ENCODE measurements around the gene KNSTRN.

Gene KNSTRN, protein sequence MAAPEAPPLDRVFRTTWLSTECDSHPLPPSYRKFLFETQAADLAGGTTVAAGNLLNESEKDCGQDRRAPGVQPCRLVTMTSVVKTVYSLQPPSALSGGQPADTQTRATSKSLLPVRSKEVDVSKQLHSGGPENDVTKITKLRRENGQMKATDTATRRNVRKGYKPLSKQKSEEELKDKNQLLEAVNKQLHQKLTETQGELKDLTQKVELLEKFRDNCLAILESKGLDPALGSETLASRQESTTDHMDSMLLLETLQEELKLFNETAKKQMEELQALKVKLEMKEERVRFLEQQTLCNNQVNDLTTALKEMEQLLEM

DNA sequence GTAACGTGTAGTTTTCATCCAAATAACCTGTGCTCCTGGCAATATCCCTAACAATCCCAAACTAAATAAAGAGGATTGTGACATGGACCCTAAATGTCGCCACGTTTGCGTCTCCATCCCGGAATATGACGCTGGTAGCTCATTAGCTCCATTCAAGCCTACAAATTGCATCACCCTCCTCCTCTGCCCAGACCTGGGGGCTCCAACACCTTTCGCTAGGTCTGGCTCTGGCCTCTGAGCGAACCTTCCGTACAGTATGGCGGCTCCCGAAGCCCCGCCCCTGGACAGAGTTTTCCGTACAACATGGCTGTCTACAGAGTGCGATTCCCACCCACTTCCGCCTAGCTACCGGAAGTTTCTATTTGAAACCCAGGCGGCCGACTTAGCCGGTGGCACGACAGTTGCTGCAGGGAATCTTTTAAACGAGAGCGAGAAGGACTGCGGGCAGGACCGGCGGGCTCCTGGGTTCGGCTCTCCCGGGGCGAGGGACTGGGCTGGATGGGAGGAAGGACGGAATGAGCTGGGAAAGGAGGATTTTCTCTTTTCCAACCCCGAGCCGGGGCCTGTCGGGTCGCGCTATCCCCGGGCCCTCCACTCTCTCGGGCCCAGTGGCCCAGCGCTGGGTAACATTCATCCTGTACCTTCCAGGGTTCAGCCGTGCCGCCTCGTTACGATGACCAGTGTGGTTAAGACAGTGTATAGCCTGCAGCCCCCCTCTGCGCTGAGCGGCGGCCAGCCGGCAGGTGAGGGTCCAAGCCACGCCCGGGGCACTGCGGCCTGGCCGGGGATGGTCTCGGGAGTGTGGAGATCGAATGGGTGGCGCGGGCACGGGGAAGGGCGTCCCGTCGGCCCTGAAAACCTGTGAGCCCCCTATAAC, at the start of gene KNSTRN:
TSS of gene KNSTRN (plus strand) at position 142 of the 877 bp plus-strand sequence. CDS start at position 257, 115 bp downstream.
- Histone ChIP-seq H3K27me3 (no peaks in the 10 kb centered on the region), H3K36me3 (peaks cover 14% of the 10 kb centered on the region), H3K4me1 (ENCODE audit: control insufficient read depth in 1 of 2, insufficient read depth in 1 of 2, low read depth in 1 of 2, low read length in 1 of 2) (peaks cover 15 to 25% of the 10 kb centered on the region in 2 experiments), H3K27ac (peak within 1 kb of the TSS; percentile 73), H3K9me3 (no peaks in the 10 kb centered on the region), H3K4me3 (ENCODE audit: low read depth in 1 of 2, low read length in 1 of 2) (peak within 1 kb of the TSS; percentile 84 to 89)
- TF ChIP-seq, protein P1, sequence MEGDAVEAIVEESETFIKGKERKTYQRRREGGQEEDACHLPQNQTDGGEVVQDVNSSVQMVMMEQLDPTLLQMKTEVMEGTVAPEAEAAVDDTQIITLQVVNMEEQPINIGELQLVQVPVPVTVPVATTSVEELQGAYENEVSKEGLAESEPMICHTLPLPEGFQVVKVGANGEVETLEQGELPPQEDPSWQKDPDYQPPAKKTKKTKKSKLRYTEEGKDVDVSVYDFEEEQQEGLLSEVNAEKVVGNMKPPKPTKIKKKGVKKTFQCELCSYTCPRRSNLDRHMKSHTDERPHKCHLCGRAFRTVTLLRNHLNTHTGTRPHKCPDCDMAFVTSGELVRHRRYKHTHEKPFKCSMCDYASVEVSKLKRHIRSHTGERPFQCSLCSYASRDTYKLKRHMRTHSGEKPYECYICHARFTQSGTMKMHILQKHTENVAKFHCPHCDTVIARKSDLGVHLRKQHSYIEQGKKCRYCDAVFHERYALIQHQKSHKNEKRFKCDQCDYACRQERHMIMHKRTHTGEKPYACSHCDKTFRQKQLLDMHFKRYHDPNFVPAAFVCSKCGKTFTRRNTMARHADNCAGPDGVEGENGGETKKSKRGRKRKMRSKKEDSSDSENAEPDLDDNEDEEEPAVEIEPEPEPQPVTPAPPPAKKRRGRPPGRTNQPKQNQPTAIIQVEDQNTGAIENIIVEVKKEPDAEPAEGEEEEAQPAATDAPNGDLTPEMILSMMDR (IDR thresholded peaks at IDR 0.05): peak; percentile 30

DNA sequence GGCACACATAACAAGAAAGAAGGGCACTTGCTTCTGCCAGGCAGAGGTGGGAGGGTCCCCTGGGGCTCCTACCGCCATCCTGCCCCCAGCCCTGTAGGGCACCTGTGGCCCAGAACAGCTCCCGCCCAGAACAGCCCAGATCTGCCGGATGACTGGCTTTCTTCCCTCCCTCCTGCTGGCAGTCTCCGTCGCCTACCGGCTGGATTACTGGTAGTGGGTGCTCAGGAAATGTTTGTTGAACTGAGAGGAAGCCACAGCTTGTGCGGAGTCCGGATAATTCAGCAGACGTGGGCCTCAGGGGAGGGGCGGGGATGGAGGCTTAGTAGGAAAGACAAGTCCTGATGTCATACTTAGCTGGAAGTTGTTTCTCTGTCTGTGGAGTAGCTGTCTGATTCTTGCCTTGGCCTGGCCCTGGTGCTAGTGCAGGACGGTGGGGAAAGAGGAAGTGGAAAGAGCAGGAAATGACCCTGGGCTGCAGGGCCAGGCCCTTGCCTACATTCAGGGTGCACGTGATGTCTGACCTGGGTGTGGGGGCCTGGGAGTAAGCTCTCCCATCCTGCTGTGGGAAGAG, 48.5 kb upstream of the KNSTRN start:
- H3K4me3 ChIP-seq (ENCODE audit: low read depth in 1 of 2, low read length in 1 of 2): peak overlapping the region; percentile 51 to 58
- TF ChIP-seq, protein P1 (IDR thresholded peaks at IDR 0.05): peak; percentile 45
- peak overlapping the region; percentile 98 for H3K27ac ChIP-seq
- no peaks in the 10 kb centered on the region for H3K9me3 ChIP-seq
- H3K4me1 ChIP-seq (ENCODE audit: control insufficient read depth in 1 of 2, insufficient read depth in 1 of 2, low read depth in 1 of 2, low read length in 1 of 2): peaks cover 48 to 63% of the 10 kb centered on the region in 2 experiments
- peaks cover 4% of the 10 kb centered on the region for H3K36me3 ChIP-seq
- H3K27me3 ChIP-seq: no peaks in the 10 kb centered on the region

DNA sequence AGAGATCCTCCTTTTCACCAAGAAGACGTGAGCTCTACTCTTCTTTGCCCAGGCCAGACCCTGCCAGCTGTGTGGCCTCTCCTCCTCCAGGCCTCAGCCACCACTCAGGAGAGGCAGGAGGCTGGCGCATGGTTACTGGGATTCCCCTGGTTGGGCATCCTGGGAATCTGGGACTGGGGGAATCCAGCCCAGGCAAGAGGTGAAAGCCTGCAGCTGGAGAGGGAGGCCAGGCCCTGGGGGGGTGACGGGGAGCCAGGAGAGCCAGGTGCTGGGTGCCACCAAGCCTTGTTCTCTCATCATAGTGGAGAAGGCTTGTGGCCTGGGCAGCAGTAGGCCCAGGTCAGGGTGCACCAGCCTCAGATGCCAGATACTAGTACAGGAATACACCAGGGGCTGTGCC, 48.0 kb upstream of the KNSTRN start:
- Histone ChIP-seq H3K4me3 (ENCODE audit: low read depth in 1 of 2, low read length in 1 of 2) (peak overlapping the region; percentile 51 to 58), H3K9me3 (no peaks in the 10 kb centered on the region), H3K36me3 (peaks cover 4% of the 10 kb centered on the region), H3K27me3 (no peaks in the 10 kb centered on the region), H3K4me1 (ENCODE audit: control insufficient read depth in 1 of 2, insufficient read depth in 1 of 2, low read depth in 1 of 2, low read length in 1 of 2) (peaks cover 48 to 63% of the 10 kb centered on the region in 2 experiments), H3K27ac (peak overlapping the region; percentile 98)
- TF ChIP-seq, protein P1 (IDR thresholded peaks at IDR 0.05): no peak

DNA sequence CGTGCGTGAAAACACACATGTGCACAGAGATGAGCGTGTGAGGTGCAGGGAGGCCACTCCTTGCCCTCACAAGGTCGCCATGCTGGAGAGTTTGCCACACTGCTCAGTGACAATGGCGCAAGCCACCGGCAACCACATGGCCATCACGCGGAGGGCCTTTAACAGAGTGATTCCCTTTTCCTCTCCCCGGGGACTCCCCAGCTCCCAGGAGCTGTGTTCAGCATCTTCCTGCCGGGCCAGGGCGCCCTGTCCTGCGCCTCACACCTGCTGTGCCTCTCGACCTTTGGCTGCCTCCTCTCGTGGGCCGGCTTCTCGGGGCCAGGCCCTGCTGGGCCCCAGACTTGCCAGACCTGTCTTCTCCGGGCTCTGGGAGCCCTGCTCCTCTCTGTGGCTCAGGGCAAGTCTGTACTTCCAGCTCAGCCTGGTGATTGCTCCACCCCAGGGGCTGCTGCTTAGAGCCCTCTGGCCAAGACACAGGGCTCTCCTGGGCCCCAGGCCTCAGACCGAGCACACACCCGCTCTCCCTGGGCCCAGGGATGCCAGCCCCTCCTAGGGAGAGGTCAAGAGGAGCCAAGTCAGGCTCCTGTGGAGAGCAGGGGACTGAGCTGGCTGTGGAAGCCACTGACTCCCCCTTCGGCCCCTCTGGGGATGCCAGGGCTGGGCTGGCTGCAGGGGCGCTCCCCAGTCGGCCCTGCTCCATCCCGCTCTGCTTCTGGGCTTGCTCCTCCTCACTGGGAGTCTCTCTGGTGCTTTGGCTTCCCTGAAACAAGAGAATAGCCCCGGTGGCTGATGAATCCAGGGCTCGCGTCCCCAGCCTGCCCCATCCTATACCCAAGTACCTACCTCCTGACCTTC, 47.4 kb upstream of the KNSTRN start:
- H3K4me1 ChIP-seq (ENCODE audit: control insufficient read depth in 1 of 2, insufficient read depth in 1 of 2, low read depth in 1 of 2, low read length in 1 of 2): peaks cover 48 to 64% of the 10 kb centered on the region in 2 experiments
- peak overlapping the region; percentile 98 for H3K27ac ChIP-seq
- TF ChIP-seq, protein P1 (IDR thresholded peaks at IDR 0.05): no peak
- H3K36me3 ChIP-seq: peaks cover 4% of the 10 kb centered on the region
- peak overlapping the region; percentile 51 to 58 for H3K4me3 ChIP-seq (ENCODE audit: low read depth in 1 of 2, low read length in 1 of 2)
- H3K9me3 ChIP-seq: no peaks in the 10 kb centered on the region
- no peaks in the 10 kb centered on the region for H3K27me3 ChIP-seq

Measured in neutrophil (primary cell).